ENCODE measurements around the gene PLCG2. TPM values are rescaled to one million over a fixed set of nuclear protein-coding genes. Genes with fewer than 3 reads are reported as not detected.

Gene PLCG2
- total and polyA plus RNA-seq, 2 of the 8 experiments (the other 6 are each of a cell fraction or from before 2014, with no cell fraction given) = 6.1 to 6.9 TPM

DNA sequence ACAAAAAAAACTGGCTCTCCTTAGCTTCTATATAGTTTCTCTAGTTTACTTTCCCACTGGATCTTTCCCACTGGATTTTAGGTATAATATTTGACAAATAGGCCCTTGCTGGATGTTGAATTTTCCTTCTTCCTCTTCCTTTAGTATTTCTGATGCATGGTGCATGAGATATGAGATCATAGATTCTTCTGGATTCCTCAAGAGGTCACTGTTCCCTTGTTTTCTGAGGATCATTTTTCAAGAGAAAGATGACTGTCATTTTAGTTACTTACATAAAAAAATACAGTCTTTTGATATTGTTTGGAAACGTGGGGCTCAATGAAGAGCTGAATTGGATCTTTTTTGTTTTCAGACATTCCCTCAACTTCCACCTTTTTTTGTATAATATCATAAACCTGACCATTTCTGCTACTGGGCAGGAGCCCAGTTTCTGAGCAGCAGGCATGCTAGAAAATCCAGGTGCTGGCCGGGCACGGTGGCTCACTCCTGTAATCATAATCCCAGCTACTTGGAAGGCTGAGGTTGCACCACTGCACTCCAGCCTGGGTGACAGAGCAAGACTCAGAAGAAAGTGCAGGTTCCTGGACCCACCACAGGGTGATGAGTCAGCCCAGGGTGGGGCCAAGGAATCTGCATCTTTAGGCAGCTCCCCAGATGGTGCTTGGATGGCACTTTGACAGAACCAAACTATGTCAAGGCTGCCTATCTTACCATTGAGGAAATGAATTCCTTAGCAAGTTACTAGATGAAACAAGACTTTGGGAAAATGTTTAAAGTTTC lies 161.9 kb downstream of the PLCG2 start:
- ChIA-PET POLR2A (ENCODE audit: partially characterized antibody) (no interaction called here), CTCF (ENCODE audit: partially characterized antibody) (interaction anchor here (0.7 to 7.0 kb wide), 39 partner anchors 11 to 577 kb away, joined by 3 to 98 read pairs (median 4); no protein-coding TSS in a partner anchor)
- no peak overlapping the region for H3K9ac ChIP-seq (replicated peaks in 1 of 4; ENCODE audit: extremely low read depth in 1 of 4, low read depth in 3 of 4, low read length in 3 of 4)
- peaks cover 7 to 31% (median 29%) of the 10 kb centered on the region in 4 experiments for H3K4me1 ChIP-seq (replicated peaks in 1 of 4; ENCODE audit: control insufficient read depth in 3 of 4, insufficient read depth in 4 of 4, low read length in 3 of 4)
- H4K5ac ChIP-seq (ENCODE audit: insufficient read length, low read depth, low read length) = no peak overlapping the region
- H2BK12ac ChIP-seq (ENCODE audit: low read depth, low read length) = no peak overlapping the region
- H3K27ac ChIP-seq (ENCODE audit: low read depth, low read length) = no peak overlapping the region
- H3K23ac ChIP-seq (ENCODE audit: insufficient read length) = no peak overlapping the region
- no peak overlapping the region for H3K56ac ChIP-seq (replicated peaks; ENCODE audit: insufficient read length, low read depth, low read length)
- no peaks in the 10 kb centered on the region for H3K23me2 ChIP-seq (ENCODE audit: low read depth, low read length)
- H3K4me2 ChIP-seq (ENCODE audit: insufficient read depth in 1 of 2, low read depth in 2 of 2, low read length in 2 of 2) = no peak overlapping the region
- H2BK20ac ChIP-seq (ENCODE audit: low read length) = no peak overlapping the region
- no peak for FAIRE-seq
- H3K79me2 ChIP-seq (ENCODE audit: control insufficient read depth in 1 of 2, insufficient read depth in 2 of 2, low read length in 2 of 2) = no peaks in the 10 kb centered on the region
- H3K79me1 ChIP-seq (ENCODE audit: low read depth, low read length) = no peaks in the 10 kb centered on the region
- TF ChIP-seq CHD2 (IDR thresholded peaks at IDR 0.05; ENCODE audit: low read length) (no peak), SIRT6 (IDR thresholded peaks at IDR 0.05; ENCODE audit: low read length) (no peak), JUND (IDR thresholded peaks at IDR 0.05; ENCODE audit: low read length) (0 out of 2 replicates have a peak, but pooled peaks have one; percentile 54), RAD21 (IDR thresholded peaks at IDR 0.05 in 1 of 2, conservative IDR thresholded peaks at IDR 0.05 in 1 of 2; ENCODE audit: low read depth in 2 of 2, low read length in 2 of 2) (peak; percentile 62 to 64), SIX5 (IDR thresholded peaks at IDR 0.05; ENCODE audit: low read depth, low read length) (no peak)
- TF ChIP-seq, protein P1, sequence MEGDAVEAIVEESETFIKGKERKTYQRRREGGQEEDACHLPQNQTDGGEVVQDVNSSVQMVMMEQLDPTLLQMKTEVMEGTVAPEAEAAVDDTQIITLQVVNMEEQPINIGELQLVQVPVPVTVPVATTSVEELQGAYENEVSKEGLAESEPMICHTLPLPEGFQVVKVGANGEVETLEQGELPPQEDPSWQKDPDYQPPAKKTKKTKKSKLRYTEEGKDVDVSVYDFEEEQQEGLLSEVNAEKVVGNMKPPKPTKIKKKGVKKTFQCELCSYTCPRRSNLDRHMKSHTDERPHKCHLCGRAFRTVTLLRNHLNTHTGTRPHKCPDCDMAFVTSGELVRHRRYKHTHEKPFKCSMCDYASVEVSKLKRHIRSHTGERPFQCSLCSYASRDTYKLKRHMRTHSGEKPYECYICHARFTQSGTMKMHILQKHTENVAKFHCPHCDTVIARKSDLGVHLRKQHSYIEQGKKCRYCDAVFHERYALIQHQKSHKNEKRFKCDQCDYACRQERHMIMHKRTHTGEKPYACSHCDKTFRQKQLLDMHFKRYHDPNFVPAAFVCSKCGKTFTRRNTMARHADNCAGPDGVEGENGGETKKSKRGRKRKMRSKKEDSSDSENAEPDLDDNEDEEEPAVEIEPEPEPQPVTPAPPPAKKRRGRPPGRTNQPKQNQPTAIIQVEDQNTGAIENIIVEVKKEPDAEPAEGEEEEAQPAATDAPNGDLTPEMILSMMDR (IDR thresholded peaks at IDR 0.05; ENCODE audit: control extremely low read depth in 1 of 3, insufficient read depth in 1 of 3, low read depth in 1 of 3, low read length in 3 of 3) = peak in 2 of 3 experiments; percentile 20 to 43; a peak in 2 of 4 replicates
- no peak overlapping the region for H3K4ac ChIP-seq (replicated peaks; ENCODE audit: insufficient read length, low read depth, low read length)
- H4K8ac ChIP-seq (ENCODE audit: extremely low read depth, insufficient read depth, low read length) = no peak overlapping the region
- no peak overlapping the region for H2AK5ac ChIP-seq (ENCODE audit: low read depth, low read length)
- no peak overlapping the region for H2BK120ac ChIP-seq (replicated peaks; ENCODE audit: low read depth, low read length)
- 0 out of 7 replicates have a peak, but pooled peaks cover 0 to 2% (median 0%) of the 10 kb centered on the region in 4 experiments for H3K27me3 ChIP-seq (replicated peaks in 1 of 4; ENCODE audit: control insufficient read depth in 3 of 4, extremely low read depth in 1 of 4, insufficient read depth in 3 of 4, low read length in 3 of 4)
- H4K91ac ChIP-seq (replicated peaks; ENCODE audit: insufficient read length, low read length) = no peak overlapping the region
- no peak overlapping the region for H2AFZ ChIP-seq (ENCODE audit: low read length)
- H3K9me3 ChIP-seq (ENCODE audit: insufficient read depth in 2 of 2, low read depth in 1 of 2, low read length in 1 of 2) = no peaks in the 10 kb centered on the region
- no peak overlapping the region for H3K14ac ChIP-seq (ENCODE audit: insufficient read length)
- peak in 1 of 2 experiments; percentile 45 for DNase-seq (ENCODE audit: low read depth in 1 of 2, low spot score in 2 of 2)
- WGBS, 2 experiments (ENCODE audit: extremely low coverage in 1 of 2, insufficient coverage in 1 of 2, insufficient read length in 1 of 2, insufficient replicate concordance in 2 of 2, low coverage in 1 of 2, low lambda C conversion rate in 2 of 2, missing lambda C conversion rate in 1 of 2) = 60% methylated on average over 3 of the region's 3 CpGs; no CpG with 5 or more reads in 1 of the 2 experiments
- H4K20me1 ChIP-seq (replicated peaks in 1 of 2; ENCODE audit: control insufficient read depth in 1 of 2, insufficient read depth in 2 of 2, low read length in 2 of 2) = peaks cover 0 to 3% of the 10 kb centered on the region in 2 experiments
- no peak overlapping the region for H2BK5ac ChIP-seq (ENCODE audit: low read depth, low read length)
- H2BK15ac ChIP-seq (ENCODE audit: low read length) = no peak overlapping the region
- H3K36me3 ChIP-seq (ENCODE audit: control insufficient read depth in 2 of 4, insufficient read depth in 4 of 4, low read length in 3 of 4) = no peaks in the 10 kb centered on the region; a peak in 2 of 8 replicates
- no peak overlapping the region for H3K4me3 ChIP-seq (ENCODE audit: extremely low read depth in 1 of 4, insufficient read depth in 2 of 4, low read depth in 3 of 4, low read length in 4 of 4)
- H3K18ac ChIP-seq (ENCODE audit: extremely low read depth, low read length) = no peak overlapping the region
